Colonic mucosa (tissue), 4 donors: ENCODE data around the gene PTPRF. TPM values are rescaled to one million over a fixed set of nuclear protein-coding genes. Genes with fewer than 3 reads are reported as not detected.

Experiments
- DNase-seq: peaks from one replicate; pipeline ENCODE4 v3.0.0-alpha.2; 2020
- H3K27ac ChIP-seq: fragments of 200-600 bp; one replicate; pipeline ENCODE4 v1.8.0; 2021
- H3K27me3 ChIP-seq: fragments of 200-600 bp; one replicate; pipeline ENCODE4 v1.8.0; 2021
- H3K36me3 ChIP-seq: fragments of 200-600 bp; one replicate; pipeline ENCODE4 v1.8.0; 2021
- H3K4me1 ChIP-seq: fragments of 200-600 bp; one replicate; pipeline ENCODE4 v1.8.0; 2021; ENCODE audit warnings: mild to moderate bottlenecking
- H3K4me3 ChIP-seq: fragments of 200-600 bp; one replicate; pipeline ENCODE4 v1.8.0; 2021
- H3K9ac ChIP-seq, 2 donors: one replicate each; pipeline ENCODE4 v1.7.0; 2013; ENCODE audit warnings: control low read depth in 2 of 2, low read depth in 2 of 2, low read length in 2 of 2
- H3K9me3 ChIP-seq: fragments of 200-600 bp; one replicate; pipeline ENCODE4 v1.8.0; 2021
- CTCF ChIP-seq: fragments of 200-600 bp; IDR thresholded peaks from one replicate; pipeline ENCODE4 v1.8.0; 2022; ENCODE audit warnings: antibody characterized with exemption, mild to moderate bottlenecking
- intact Hi-C: fragments of 100-400 bp; cut with DNase I; formaldehyde crosslinking; loops from one replicate; pipeline ENCODE4 v1.14.1; 2022
- total RNA-seq, 2 donors: library from RNA; stranded (reverse); fragmentation: NEBNext Ultra II Directional in 1 of 2; extraction: Animal tissue kit (Norgen Biotek cat#: 25700) in 1 of 2; gene quantifications; one replicate each; pipeline ENCODE4 v1.2.1, GENCODE V29; 2021
- donor health status: healthy.
- donor health status: DM: no; HTN: no; CAD: no.
- donor health status: DM: no; HTN: no; CAD: no.

Gene PTPRF
- total RNA-seq, 2 donors from 2014 or later: 351 to 449 TPM

- TF ChIP-seq CTCF: no peak
- H3K4me3 ChIP-seq: no peak overlapping the region
- H3K4me1 ChIP-seq: no peaks in the 10 kb centered on the region
- no peak for DNase-seq
- no peaks in the 10 kb centered on the region for H3K9me3 ChIP-seq
- H3K27ac ChIP-seq: no peak overlapping the region
- H3K9ac ChIP-seq: no peak overlapping the region
- peaks cover 10% of the 10 kb centered on the region for H3K36me3 ChIP-seq
- H3K27me3 ChIP-seq: no peaks in the 10 kb centered on the region
- intact Hi-C loops: no loop called here
These were observed 59.8 kb downstream of the PTPRF start for GRCh38 chr1:43590388-43590925.

- no peak for DNase-seq
- no peaks in the 10 kb centered on the region for H3K9me3 ChIP-seq
- intact Hi-C loops: no loop called here
These were observed 60.5 kb downstream of the PTPRF start for GRCh38 chr1:43591181-43591580.

GRCh38 chr1:43592051-43592665 is 61.5 kb downstream of the PTPRF start:
- Histone ChIP-seq H3K27me3 (no peaks in the 10 kb centered on the region), H3K27ac (no peak overlapping the region), H3K9ac (no peak overlapping the region), H3K36me3 (peaks cover 10% of the 10 kb centered on the region), H3K4me1 (no peaks in the 10 kb centered on the region), H3K9me3 (no peaks in the 10 kb centered on the region), H3K4me3 (no peak overlapping the region)
- intact Hi-C loops: no loop called here
- no peak for TF ChIP-seq CTCF
- DNase-seq: no peak

More at GRCh38 chr1:43591181-43591580, 60.5 kb downstream of the PTPRF start:
- H3K4me1 ChIP-seq: no peaks in the 10 kb centered on the region
- H3K9ac ChIP-seq: no peak overlapping the region
- H3K36me3 ChIP-seq: peaks cover 10% of the 10 kb centered on the region
- H3K27ac ChIP-seq: no peak overlapping the region
- no peak overlapping the region for H3K4me3 ChIP-seq
- H3K27me3 ChIP-seq: no peaks in the 10 kb centered on the region
- TF ChIP-seq CTCF: no peak

- Histone ChIP-seq H3K36me3 (peaks cover 10% of the 10 kb centered on the region), H3K4me3 (no peak overlapping the region), H3K27me3 (no peaks in the 10 kb centered on the region), H3K9me3 (no peaks in the 10 kb centered on the region), H3K27ac (no peak overlapping the region), H3K9ac (no peak overlapping the region), H3K4me1 (no peaks in the 10 kb centered on the region)
- intact Hi-C loops: no loop called here
- DNase-seq: no peak
- no peak for TF ChIP-seq CTCF
These were observed 62.4 kb downstream of the PTPRF start for GRCh38 chr1:43592974-43593683.

- Histone ChIP-seq H3K4me3 (no peak overlapping the region), H3K9ac (no peak overlapping the region), H3K9me3 (no peaks in the 10 kb centered on the region), H3K36me3 (no peaks in the 10 kb centered on the region), H3K4me1 (no peaks in the 10 kb centered on the region), H3K27me3 (no peaks in the 10 kb centered on the region), H3K27ac (no peak overlapping the region)
- DNase-seq: no peak
- intact Hi-C loops: no loop called here
- no peak for TF ChIP-seq CTCF
These were observed 65.9 kb downstream of the PTPRF start for GRCh38 chr1:43596579-43596978.
